NT2/D1 (cell line): ENCODE data around the gene PICALM.

ENCODE experiments used
- YY1 ChIP-seq: IDR thresholded peaks from 2 replicates; pipeline ENCODE4 v1.6.1; 2011; ENCODE audit not compliant: insufficient read length, insufficient read depth
- ZNF274 ChIP-seq: IDR thresholded peaks from 2 replicates; pipeline ENCODE4 v1.6.1; 2011; ENCODE audit warnings: mild to moderate bottlenecking, low read depth, low read length

DNA sequence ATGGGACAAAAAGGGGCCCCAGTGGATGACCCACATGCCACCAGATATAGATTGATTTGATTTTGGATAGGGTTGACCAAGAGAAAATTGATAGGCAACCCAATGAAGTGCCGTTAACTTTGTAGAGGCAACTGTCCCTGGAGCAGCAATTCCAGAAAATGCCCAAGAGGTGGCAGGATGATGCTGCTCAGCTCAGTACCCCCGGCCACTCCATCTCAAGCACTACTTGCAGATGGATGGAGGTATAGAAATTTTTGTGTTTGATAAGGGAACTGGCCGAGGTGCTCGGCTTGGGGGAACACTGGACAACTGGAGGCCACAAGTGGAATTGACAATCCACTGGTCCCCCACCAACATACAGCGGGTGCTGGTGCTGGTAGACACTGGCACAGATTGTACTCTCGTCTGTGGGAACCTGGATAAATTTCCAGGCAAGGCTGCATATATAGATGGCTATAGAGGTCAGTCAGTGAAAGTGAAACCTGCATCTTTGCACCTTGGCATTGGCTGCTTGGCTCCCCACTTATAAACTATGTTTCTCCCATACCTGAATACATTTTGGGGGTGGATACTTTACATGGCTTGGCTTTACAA, 127.4 kb downstream of the PICALM start:
- no peak for TF ChIP-seq YY1
- no peak for TF ChIP-seq ZNF274
